CD4-positive, alpha-beta T cell treated with Interleukin-21 for 1 hour (primary cell): ENCODE measurements around the gene EIF4E.
"Not testable (repeated sequence)": the region's sequence is repeated elsewhere in the genome, so short reads cannot be mapped to it uniquely, and the experiment has no call there.

Experiments
- DNase-seq: peaks from one replicate; pipeline ENCODE4 v3.0.0-alpha.2; 2020

Gene EIF4E

GRCh38 chr4:98928505-98929340 lies at the start of gene EIF4E:
TSS of gene EIF4E (minus strand) at chr4:98929133. CDS start at chr4:98929112, 21 bp downstream.
- peak; percentile 99 for DNase-seq

DNA sequence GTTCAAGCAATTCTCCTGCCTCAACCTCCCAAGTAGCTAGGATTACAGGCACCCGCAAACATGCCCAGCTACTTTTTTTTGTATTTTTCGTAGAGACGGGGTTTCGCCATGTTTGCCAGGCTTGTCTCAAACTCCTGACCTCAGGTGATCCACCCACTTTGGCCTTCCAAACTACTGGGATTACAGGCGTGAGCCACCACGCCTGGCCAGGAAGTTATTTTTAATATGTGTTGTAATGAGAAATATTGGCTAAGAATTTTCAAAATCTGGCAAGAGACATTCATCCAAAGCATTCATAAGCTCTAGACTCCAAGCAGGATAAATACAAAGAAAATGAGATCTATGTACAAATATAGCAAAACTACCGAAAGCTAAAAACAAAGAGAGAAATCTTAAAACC lies 48.6 kb upstream of the EIF4E start:
- DNase-seq = no peak

DNA sequence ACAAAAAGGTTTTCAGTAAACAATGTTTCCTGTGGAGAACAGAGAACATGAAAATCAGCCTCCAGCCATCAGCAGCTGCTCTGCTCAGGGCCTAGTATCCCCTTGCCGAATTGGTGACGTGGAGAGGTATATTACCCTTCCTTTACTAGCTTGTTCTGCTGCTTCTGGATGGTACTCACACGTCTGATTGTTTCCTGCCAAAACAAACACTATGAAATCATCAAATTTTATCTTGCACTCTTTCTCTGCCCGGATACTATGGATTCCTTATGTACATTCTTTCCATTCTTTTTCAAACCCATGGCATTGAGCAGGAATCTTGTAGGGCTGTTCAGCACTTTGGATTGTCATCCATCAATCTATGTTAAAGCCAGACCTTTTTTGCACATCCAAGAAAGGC lies 47.8 kb upstream of the EIF4E start:
- no peak for DNase-seq

DNA sequence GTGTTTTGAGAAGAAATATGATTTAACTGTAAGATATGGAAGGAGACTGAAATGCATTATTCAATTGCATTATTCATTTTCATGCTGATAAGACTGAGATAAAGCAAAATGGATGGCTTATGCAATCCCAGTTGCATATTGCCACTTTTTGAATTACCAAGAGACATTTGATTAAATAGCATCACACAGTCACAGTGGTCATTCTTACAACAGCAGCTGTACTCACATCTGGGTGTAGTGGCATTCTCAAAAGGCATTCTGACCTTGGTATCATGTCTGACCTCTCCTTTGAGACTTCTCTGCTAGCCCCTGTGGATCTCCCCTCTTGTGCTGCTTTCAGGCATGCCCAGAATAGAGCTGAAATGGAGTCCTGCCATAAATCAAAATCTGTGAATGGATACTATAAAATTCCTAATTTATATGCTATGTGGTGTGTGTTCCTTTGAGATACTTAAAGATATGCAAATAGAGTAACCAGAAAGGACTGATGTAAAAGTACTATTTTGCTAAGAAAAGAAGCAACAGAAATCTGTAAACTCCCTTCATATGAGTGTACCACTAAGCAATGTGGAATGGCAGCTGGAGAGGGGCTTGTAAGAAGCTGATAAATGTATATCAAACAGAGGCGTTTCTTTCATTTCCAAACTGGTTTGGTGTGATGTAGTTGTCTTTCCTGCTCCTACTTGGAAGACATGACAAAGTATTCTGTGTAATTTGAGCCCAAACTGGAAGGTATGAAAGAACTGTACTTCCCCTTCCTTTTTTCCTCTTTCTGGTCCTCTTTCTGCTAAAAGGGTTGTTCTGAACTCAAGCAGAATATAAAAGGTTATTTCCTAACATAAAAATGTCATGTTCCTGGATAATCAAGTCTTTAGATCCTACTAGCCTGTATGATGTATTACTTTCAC lies 41.2 kb upstream of the EIF4E start:
- DNase-seq = no peak

DNA sequence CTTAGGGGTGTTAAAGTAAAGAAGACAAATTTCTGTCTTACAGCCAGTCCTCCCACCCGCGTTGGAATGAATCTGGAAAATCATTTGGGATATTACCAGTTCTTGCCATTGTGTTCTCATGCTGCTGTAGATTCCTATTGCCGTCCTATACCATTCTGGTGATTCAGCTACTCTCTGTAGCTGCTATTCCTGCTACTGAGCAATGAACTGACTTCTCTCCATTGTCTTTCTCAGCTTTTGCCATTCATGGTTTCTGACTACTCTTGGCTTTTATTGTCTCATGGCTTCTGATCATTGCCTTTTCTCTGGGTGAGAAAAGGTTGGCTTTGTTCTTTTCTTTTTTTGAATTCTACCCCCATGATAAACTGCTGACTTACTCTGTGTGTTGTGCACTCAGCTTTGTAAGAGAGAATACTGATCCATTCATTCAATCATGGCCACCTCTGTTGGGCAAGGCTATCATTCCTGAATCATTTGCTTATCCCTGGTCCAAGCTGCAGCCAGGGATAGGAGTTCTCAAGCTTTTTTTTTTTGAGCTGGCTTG lies 38.9 kb upstream of the EIF4E start:
- no peak for DNase-seq

GRCh38 chr4:98966926-98967325 lies 38.0 kb upstream of the EIF4E start:
- no peak for DNase-seq

DNA sequence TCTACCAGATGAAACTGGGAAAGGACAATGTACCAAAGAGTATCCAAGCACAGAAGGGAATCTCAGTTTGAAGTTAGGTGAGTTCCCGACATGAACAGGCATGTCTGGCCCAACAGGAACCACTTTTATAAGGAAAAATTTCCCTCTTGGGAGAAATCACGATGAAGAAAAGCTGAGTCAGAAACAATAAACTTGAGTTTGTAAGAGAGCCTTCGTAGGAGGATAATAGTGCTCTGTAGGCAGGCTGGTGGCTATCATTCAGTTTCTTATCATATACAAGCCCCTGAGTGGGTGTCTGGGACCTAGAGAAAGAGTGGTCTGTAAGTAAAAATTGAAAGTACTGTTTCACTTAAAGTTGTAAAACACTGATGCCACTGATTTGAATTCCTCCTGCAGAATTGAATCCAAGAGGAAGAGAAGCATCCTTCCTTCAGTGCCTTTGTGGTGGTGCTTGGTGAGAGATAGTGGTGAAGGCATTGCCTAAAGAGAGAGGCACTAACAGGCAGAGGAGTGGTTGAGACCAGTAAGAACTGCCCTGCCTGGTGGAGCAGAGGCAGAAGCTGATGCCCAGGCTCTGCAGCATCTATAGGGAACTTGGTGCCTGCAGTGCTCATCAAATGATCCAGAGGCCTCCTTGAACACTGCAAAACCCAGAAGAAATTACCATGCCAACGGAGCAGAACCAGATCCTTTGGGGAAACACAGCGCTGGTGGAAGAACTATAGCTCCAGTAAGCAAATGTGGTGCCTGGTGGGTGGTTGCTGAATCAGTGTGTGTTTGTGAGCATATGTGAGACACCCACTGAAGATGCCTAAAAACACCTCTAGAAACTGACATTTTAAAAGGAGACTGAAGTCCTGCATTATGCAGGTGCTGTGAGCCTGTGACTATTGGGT lies 34.9 kb upstream of the EIF4E start:
- DNase-seq = no peak

DNA sequence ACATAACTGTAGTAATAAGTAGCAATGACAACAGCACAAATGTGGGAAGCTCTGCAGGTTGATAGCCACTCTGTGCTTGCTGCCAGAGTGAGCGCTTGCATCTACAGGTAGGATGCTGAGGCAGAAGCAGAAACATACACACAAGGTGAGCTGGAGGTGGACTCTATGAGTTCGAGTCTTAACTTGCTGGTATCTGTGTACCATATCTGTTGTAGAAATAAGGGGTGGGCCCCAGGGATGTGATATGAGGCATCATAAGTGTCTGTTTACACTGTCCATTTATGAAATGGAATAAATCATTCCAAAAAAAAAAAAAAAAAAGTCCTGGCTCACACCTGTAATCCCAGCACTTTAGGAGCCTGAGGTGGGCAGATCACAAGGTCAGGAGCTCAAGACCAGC lies 32.8 kb upstream of the EIF4E start:
- no peak for DNase-seq

GRCh38 chr4:98959411-98959810 lies 30.5 kb upstream of the EIF4E start:
- no peak for DNase-seq

GRCh38 chr4:98958065-98958464 lies 29.1 kb upstream of the EIF4E start:
- DNase-seq = no peak

DNA sequence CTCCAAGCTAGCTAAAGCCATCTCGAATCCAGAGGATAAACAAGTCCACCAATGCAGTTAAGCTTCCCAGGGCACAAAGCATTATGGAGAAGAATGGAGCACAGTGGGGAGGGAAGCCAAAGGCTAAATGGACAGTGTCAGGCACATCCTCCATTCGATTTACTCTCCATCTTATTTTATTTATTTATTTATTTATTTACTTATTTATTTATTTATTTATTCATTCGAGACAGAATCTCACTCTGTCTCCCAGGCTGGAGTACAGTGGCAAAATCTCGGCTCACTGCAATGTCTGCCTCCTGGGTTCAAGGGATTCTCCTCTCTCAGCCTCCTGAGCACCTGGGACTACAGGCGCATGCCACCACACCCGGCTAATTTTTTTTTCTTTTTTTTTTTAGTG lies 26.3 kb upstream of the EIF4E start:
- DNase-seq = no peak

GRCh38 chr4:98951710-98952109 lies 22.8 kb upstream of the EIF4E start:
- DNase-seq = no peak

DNA sequence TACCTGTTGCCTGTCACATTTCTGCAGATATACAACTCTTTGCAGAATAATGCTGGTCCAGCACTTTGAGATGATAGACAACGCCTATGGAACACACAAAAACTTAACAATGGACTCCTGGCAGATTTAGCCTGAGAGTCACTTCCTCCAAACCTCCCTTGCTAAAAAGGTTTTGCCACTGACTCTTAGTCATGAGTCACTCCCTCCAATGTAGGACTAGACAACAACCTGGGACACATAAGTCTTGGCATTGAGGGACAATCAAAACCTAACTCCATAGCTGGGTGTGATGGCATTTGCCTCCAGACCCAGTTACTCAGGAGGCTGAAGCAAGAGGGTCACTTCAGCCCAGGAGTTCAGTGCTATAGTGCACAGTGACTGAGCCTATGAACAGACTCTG lies 22.0 kb upstream of the EIF4E start:
- DNase-seq = no peak

DNA sequence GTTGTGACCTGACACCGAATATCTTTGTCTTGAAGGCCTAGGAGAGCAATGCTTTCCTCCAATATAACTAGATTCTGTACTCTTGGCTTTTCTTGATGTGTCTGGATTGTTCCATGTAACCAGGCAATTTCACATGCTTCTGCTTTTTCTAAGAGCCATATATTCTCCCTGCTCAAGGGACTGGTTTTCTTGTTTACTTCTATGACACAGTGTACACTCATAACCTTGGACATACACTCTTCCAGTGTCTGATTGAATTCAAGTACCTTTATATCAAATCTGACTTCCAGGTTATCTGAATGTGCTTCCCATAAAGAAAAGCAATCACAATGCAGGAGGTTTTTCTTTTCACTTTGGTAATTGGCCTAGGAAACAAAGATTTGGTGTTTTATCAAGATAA lies 17.4 kb upstream of the EIF4E start:
- no peak for DNase-seq

DNA sequence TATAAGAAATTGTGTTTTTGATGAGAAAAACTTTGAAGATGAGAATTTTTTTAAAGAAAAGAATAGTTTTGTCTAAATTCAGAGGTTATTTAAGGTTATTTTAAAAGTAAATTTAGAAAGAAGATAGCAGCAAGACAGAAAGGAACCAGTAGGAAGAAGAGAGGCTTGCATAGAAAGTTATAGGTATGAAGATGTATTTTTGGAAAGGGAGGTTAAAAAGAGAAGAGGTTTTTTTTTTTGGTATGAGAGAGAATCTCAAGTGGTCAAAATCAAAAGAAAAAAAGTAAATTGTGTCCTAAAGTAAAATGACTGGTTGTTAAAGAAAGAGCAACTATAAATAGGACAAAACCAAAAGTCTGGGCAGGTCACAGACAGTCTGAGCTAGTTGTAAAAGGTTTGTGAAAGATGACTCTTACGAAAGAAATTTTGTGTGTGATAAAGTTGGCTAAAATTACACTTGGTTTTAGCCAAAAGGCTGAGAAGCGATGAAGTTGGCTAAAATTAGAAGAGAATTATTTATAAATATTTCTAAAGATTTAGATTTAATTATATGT lies 16.4 kb upstream of the EIF4E start:
- no peak for DNase-seq

GRCh38 chr4:98939892-98940298 lies 11.0 kb upstream of the EIF4E start:
- peak; percentile 51 for DNase-seq

DNA sequence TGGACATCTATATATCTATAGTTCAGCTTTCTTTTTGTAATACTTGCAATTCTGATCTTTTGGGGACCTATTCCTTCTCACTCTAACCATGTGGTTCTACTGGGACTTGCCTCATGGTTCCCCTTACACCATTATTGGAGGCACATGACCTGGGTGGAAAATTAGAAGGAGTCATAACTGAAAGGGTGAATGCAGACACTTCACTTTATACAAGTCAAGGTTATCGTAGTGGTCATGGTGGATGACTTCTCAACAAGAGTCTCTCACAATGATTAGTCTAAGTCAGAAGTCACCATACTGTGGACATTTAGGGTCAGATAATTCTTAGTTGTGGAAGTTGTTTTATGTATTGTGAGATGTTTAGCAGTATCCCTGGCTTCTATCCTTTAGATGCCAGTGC lies 10.5 kb upstream of the EIF4E start:
- no peak for DNase-seq

GRCh38 chr4:98937986-98938720 lies 9.2 kb upstream of the EIF4E start:
- no peak for DNase-seq

GRCh38 chr4:98935633-98936032 lies 6.7 kb upstream of the EIF4E start:
- no peak for DNase-seq

DNA sequence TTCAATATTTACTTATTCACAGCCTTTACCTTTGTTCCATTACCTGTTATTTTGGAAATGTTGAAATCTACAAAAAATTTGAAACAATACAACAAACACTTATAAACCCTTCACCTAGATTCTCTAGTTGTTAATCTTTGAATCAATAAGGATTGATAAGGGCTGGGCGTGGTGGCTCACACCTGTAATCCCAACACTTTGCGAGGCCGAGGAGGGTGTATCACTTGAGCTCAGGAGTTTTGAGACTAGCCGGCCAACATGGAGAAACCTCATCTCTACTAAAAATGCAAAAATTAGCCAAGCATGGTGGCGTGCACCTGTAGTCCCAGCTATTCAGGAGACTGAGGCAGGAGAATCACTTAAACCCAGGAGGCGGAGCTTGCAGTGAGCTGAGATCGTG lies 5.9 kb upstream of the EIF4E start:
- not testable (repeated sequence) for DNase-seq

GRCh38 chr4:98932539-98932938 lies 3.6 kb upstream of the EIF4E start:
- no peak for DNase-seq
